Airway epithelial cell (primary cell): ENCODE results near the gene TNFRSF14. TPM values are rescaled to one million over a fixed set of nuclear protein-coding genes. Genes with fewer than 3 reads are reported as not detected.

ENCODE experiments used
- total RNA-seq: library from RNA; depleted of rRNA; stranded (reverse); fragments of >200 nt; gene quantifications from 2 replicates; pipeline ENCODE4 v1.2.3, GENCODE V29; 2015

TNFRSF14 gene
- 3.3 and 5.1 TPM in 2 replicates for total RNA-seq

DNA sequence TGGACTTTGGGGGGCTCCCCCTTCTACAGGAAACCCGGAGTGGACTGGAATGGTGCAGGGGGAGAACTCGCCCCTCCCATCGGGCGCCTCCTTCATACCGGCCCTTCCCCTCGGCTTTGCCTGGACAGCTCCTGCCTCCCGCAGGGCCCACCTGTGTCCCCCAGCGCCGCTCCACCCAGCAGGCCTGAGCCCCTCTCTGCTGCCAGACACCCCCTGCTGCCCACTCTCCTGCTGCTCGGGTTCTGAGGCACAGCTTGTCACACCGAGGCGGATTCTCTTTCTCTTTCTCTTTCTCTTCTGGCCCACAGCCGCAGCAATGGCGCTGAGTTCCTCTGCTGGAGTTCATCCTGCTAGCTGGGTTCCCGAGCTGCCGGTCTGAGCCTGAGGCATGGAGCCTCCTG is at the start of gene TNFRSF14:
TNFRSF14 (plus strand) TSS at position 95 of the 401 bp plus-strand sequence; CDS start at position 389, 294 bp downstream.

DNA sequence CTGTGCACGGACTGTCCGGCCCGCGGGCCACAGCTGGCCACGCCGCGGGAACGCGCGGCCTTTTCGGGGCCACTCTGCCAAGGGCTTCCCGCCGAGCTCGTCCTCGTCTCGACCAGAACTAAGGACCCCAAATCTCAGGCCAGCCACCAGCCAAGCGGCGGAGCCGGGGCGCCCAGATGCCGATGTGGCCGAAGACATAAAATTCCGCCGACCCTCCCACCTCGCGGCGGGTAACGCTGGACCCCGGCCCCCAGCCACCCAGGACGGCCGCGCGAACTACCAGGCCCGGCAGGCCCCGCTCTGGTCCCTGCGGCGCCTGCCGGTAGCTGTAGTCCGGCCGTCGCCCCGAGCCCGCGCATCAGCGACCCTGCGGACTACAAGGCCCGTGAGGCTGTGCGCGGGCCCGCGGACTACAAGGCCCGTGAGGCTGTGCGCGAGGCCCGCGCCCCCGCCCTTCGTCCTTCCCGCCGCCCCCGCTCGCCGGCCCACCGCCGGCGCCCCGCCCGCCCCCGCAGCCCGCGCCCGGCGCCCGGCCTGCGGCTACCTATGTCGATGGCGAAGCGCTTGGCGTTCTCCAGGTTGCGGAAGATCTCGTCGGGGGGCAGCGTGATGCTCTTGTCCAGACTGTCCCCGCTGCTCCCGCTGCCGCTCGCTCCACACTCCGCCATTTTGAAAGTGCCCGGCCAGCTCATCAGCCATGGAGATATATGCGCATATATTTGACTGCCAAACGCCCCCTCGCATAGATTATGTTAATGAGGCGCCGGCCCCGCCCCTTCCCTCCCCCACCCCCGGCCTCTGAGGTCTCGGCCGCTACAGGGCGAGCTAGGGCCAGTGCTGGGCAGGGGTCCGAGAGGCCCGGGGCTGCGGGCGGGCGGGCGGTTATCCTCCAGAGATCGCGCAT is 30.0 kb upstream of the TNFRSF14 start, which contains the start of gene PANK4:
PANK4 (minus strand) TSS at position 677 of the 904 bp plus-strand sequence; CDS start at position 668, 9 bp downstream.

DNA sequence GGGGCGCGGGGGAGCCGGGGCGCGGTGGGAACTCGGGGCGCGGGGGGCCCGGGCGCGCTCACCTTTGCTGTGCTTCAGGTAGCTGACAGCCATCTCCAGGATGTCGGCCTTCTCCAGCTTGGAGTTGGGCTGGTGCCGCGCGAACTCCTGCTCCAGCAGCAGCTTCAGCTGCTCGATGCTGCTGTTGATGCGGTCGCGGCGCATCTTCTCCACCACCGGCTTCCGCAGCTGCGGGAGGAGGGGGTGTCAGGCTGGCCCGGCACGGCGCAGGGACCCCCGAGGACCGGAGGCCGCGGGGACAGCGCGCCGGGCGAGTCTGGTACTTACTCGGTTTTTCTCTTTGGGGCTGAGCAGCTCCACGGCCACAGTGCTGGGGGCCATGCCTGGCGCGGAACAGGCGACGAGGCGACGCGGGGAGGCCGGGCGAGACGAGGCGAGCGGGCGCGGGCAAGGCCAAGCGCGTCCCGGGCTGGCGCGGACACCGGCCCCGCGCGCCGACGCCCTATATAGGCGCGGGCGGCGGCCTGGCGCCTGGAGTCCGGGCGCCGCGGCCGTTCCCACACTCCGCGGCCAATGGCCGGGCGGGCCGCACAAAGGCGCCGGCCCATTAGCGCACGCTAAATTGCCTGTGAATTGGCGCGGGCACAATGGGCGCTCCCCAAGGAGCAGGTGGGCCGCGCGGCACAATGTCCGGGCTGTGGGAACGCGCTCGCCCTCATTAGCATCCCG is 26.2 kb upstream of the TNFRSF14 start, which contains the start of gene HES5:
HES5 (minus strand) TSS at position 480 of the 729 bp plus-strand sequence; CDS start at position 381, 99 bp downstream.

DNA sequence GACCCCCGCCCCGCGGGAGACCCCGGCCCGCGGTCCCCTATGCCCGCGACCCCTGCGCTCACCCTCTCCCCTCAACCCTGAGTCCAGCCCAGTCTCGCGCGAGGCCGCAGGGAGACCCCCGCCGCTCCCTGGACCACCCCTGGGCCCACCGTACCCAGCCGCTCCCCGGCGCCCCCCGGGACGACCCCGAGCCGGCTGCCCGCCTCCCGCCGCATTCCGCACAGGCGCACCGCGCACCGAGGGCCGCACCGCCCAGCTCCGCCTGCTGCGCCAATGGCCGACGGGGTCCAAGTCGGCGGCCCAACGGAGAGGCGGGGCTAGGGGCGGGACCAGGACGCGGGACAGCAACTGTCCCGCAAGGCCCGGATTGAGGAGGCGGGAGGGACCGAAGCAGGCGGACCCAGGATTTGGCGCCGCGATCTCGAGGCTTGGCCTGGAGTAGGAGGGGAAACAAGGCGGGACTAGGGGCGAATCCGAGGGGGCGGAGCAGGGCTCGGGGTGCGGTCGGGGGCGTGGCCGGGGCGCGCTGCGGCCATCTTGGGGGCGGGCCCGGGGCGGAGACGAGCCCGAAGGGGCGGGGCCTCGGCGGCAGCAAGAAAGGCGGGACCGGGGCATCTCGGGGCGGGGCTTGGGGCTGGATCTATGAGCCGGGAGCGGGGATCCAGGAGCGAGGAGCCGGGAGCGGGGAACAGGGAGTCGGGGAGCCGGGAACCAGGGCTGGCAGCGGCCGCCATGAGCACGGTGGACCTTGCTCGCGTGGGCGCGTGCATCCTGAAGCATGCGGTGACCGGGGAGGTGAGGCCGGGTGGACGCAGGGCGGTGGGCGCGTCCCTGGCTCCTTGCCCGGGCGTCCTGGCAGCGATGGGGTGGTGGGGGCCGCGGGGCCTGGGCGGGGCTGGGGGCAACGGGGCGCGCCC is 30.2 kb downstream of the TNFRSF14 start, which contains the start of gene PRXL2B:
PRXL2B (plus strand) TSS at position 624 of the 917 bp plus-strand sequence; CDS start at position 733, 109 bp downstream.

Other genes with a start within 250 kb of the TNFRSF14 start
- 3.5 and 5.9 TPM in 2 replicates for gene MORN1, start 164.8 kb upstream of the TNFRSF14 start, total RNA-seq
- gene RER1, start 164.5 kb upstream of the TNFRSF14 start, total RNA-seq = 87.1 and 146 TPM in 2 replicates
- gene PEX10, start 143.8 kb upstream of the TNFRSF14 start, total RNA-seq = 34.0 and 37.0 TPM in 2 replicates
- gene PLCH2, start 80.1 kb upstream of the TNFRSF14 start, total RNA-seq = 79.0 and 100 TPM in 2 replicates
- gene PANK4, start 29.8 kb upstream of the TNFRSF14 start, total RNA-seq = 31.5 and 43.4 TPM in 2 replicates
- 17.2 and 17.8 TPM in 2 replicates for gene HES5, start 26.1 kb upstream of the TNFRSF14 start, total RNA-seq
- 18.0 and 30.4 TPM in 2 replicates for gene PRXL2B, start 30.4 kb downstream of the TNFRSF14 start, total RNA-seq
- not detected in 2 replicates for gene MMEL1, start 76.6 kb downstream of the TNFRSF14 start, total RNA-seq
- 0.14 and 0.21 TPM in 2 replicates for gene TTC34, start 245.3 kb downstream of the TNFRSF14 start, total RNA-seq